B cell (primary cell): Measurements from ENCODE around the gene MGMT.

Experiments used
- EZH2 ChIP-seq: IDR thresholded peaks from 2 replicates; pipeline ENCODE4 v1.6.1; 2012; ENCODE audit warnings: borderline replicate concordance, low read depth, mild to moderate bottlenecking, moderate library complexity, low read length; ENCODE audit not compliant: insufficient read depth, poor library complexity, severe bottlenecking
- TF ChIP-seq, protein P1 (sequence below): fragments of 200-600 bp; IDR thresholded peaks from one replicate; pipeline ENCODE4 v1.8.0; 2022; ENCODE audit warnings: antibody characterized with exemption, mild to moderate bottlenecking

DNA sequence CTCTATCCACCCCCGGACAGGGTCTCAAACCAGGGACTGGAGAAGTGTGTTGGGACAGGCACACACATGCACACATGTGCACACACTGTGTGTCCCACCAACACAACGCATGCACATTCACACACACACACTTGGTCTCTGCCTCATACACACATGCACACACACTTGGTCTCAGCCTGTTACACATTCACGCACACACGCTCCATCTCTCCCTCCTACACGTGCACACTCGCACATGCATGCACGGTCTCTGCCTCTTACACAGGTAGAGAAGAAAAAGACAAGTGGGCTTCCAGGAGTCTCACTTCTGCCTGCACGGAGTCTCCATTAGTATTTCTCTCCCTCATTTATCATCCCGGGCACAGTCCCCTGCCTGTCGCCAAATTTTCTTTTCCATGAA lies 325.8 kb downstream of the MGMT start:
- TF ChIP-seq EZH2: no peak
- TF ChIP-seq, protein P1, sequence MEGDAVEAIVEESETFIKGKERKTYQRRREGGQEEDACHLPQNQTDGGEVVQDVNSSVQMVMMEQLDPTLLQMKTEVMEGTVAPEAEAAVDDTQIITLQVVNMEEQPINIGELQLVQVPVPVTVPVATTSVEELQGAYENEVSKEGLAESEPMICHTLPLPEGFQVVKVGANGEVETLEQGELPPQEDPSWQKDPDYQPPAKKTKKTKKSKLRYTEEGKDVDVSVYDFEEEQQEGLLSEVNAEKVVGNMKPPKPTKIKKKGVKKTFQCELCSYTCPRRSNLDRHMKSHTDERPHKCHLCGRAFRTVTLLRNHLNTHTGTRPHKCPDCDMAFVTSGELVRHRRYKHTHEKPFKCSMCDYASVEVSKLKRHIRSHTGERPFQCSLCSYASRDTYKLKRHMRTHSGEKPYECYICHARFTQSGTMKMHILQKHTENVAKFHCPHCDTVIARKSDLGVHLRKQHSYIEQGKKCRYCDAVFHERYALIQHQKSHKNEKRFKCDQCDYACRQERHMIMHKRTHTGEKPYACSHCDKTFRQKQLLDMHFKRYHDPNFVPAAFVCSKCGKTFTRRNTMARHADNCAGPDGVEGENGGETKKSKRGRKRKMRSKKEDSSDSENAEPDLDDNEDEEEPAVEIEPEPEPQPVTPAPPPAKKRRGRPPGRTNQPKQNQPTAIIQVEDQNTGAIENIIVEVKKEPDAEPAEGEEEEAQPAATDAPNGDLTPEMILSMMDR: no peak
